Measurements from ENCODE around the gene BRINP2.

DNA sequence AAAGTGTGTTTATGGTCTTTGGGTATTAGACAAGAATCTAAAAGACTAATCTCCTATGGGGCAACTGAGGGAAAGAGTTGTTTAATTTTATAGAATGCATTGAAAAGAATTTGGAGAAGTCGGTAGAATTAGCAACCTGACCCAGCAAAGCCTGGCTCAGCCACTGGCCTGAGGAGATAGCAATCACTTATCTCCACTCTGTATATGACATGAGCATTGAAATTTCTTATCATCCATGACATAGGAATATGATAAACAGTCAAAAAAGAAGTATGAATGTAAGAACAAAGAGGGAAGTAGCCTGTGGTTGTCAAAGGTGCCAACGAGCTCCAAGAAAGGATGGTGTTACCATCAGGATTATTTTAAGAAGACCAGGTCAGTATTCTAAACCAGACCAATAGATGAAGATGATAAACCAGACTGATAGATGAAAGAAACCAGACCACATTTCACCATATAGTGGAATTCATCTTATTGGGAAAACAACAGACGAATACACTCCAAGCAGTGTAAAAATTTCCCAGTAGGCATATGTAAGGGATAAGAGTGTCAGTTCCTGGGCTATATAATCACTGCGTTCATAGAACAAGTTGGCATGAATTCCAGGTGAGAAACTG lies 42.0 kb upstream of the BRINP2 start:
- TF ChIP-seq EZH2 (IDR thresholded peaks at IDR 0.05): no peak
- no peak for TF ChIP-seq POLR2AphosphoS5 (IDR thresholded peaks at IDR 0.05; ENCODE audit: borderline replicate concordance, low read depth, low read length)
- TF ChIP-seq FOXP2 (optimal IDR thresholded peaks at IDR 0.05; ENCODE audit: control extremely low read depth, extremely low read length, insufficient read depth): no peak
